Right lobe of liver (tissue), 4 donors: ENCODE results near the gene SPG11.
"Not testable (repeated sequence)": the region's sequence is repeated elsewhere in the genome, so short reads cannot be mapped to it uniquely, and the experiment has no call there.

Experiments used
- CTCF ChIP-seq, 4 donors: fragments of 200-600 bp in 3 of 4; fragments of 450-650 bp in 1 of 4; IDR thresholded peaks; one replicate each; pipeline versions ENCODE4 v1.5.1 to v1.8.0; 2016 to 2022; ENCODE audit warnings: antibody characterized with exemption in 4 of 4, mild to moderate bottlenecking in 2 of 4
- POLR2A ChIP-seq: fragments of 450-650 bp; IDR thresholded peaks from one replicate; pipeline ENCODE4 v1.6.1; 2017; ENCODE audit warnings: antibody characterized with exemption, mild to moderate bottlenecking
- donor health status: DM: no; HTN: no; CAD: no.
- donor health status: DM: no; HTN: no; CAD: no.
- donor health status: DM: no; HTN: yes; CAD: no.

- TF ChIP-seq CTCF (IDR thresholded peaks at IDR 0.05); POLR2A: not testable (repeated sequence)
These were observed 37.2 kb upstream of the SPG11 start for GRCh38 chr15:44700676-44701075.
